ENCODE data around the gene KRTAP10-3.

GRCh38 chr21:44567481-44568171 lies 9.0 kb upstream of the KRTAP10-3 start:
- TF ChIP-seq ZNF720 (CRISPR knock-in tag; IDR thresholded peaks at IDR 0.05): no peak
- TF ChIP-seq SNRNP70 (IDR thresholded peaks at IDR 0.05; ENCODE audit: low read depth, low read length): no peak
- TF ChIP-seq CTCF (CRISPR knock-in tag; IDR thresholded peaks at IDR 0.05): no peak
- TF ChIP-seq EZH2 (conservative IDR thresholded peaks at IDR 0.05; ENCODE audit: low read depth, low read length): no peak
- TF ChIP-seq AHR (CRISPR knock-in tag; IDR thresholded peaks at IDR 0.05): no peak
- TF ChIP-seq ZNF513 (CRISPR knock-in tag; conservative IDR thresholded peaks at IDR 0.05): no peak
- no peak for TF ChIP-seq ZZZ3 (CRISPR knock-in tag; IDR thresholded peaks at IDR 0.05; ENCODE audit: borderline replicate concordance)
- TF ChIP-seq YY1 (IDR thresholded peaks at IDR 0.05; ENCODE audit: insufficient read depth, insufficient replicate concordance, low read depth, low read length): no peak
- no peak for TF ChIP-seq MXI1 (IDR thresholded peaks at IDR 0.05; ENCODE audit: borderline replicate concordance, low read depth, low read length)
- no peak for TF ChIP-seq PREB (CRISPR knock-in tag; IDR thresholded peaks at IDR 0.05)
- TF ChIP-seq HCFC1 (IDR thresholded peaks at IDR 0.05; ENCODE audit: low read depth, low read length): no peak
- TF ChIP-seq ZKSCAN5 (CRISPR knock-in tag; IDR thresholded peaks at IDR 0.05): no peak
